ENCODE results near the gene TRIM46. TPM values are rescaled to one million over a fixed set of nuclear protein-coding genes. Genes with fewer than 3 reads are reported as not detected.

Gene TRIM46
- total and polyA plus RNA-seq, 2 of the 13 experiments (the other 11 are each of a cell fraction or from before 2014, with no cell fraction given) = 0.04 to 0.09 TPM

DNA sequence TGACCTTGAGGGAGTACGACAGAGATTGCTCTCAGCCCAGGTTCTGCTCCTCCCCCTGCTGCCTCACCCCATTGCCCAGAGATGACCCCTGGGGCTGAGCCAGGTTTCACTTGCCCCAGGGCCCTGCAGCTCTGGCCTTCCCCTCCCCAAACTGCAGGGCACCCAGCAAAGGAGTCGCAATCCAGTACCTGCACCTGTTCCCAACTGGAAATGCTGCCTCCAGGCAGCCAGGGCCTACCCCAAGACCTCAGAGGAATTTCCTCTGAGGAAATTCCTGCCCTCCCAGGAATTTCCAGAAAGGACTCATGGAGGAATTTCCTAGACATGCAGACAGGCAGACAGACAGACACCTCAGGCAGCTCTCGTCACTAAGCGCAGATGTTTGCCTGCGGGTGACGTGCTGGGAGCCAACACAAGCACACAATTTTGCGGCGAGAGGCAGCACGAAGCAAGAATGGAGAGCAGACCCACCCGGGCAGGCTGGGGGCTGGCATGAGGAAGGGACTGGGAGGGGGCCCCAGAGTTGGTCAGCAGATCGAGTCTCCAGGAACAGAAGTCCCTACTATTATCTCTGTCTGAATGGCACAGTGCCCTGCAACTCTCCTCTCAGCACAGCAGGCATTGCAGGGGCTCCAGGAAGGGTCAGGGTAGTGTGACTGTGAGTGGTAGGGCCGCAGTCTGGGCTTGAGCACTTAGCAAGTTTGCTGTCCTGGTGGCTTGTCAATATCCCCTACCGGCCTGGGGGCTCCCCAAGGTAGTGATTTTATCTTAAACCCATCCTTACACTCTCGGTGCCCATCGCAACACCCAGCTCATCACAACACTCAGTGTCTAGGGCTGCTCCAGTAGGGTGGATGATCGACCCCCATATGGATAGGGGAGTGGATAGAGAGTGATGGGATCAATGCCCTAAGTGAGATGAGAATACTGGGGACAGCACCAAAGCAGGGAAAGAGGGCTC lies 48.9 kb upstream of the TRIM46 start (continued):
- TF ChIP-seq MTA1 (CRISPR knock-in tag; IDR thresholded peaks at IDR 0.05; ENCODE audit: borderline replicate concordance) (0 out of 2 replicates have a peak, but pooled peaks have one; percentile 40), ZNF430 (CRISPR knock-in tag; IDR thresholded peaks at IDR 0.05) (0 out of 2 replicates have a peak, but pooled peaks have one; percentile 7), GATAD2A (CRISPR knock-in tag; IDR thresholded peaks at IDR 0.05) (0 out of 2 replicates have a peak, but pooled peaks have one; percentile 9), POLR2A (IDR thresholded peaks at IDR 0.05; ENCODE audit: insufficient read depth in 1 of 2, low read depth in 2 of 2, low read length in 2 of 2) (peak in 1 of 2 experiments; percentile 20; a peak in 1 of 4 replicates), DPF2 (CRISPR knock-in tag; IDR thresholded peaks at IDR 0.05; ENCODE audit: borderline replicate concordance, low read depth) (peak; percentile 23; the same call in 1 of the 2 replicates), ZNF768 (CRISPR knock-in tag; IDR thresholded peaks at IDR 0.05) (no peak), PHF8 (CRISPR knock-in tag; IDR thresholded peaks at IDR 0.05) (0 out of 2 replicates have a peak, but pooled peaks have one; percentile 11), PRMT3 (CRISPR knock-in tag; IDR thresholded peaks at IDR 0.05; ENCODE audit: borderline replicate concordance, low read depth) (0 out of 2 replicates have a peak, but pooled peaks have one; percentile 8), CREB1 (IDR thresholded peaks at IDR 0.05) (peak; percentile 17; the same call in 1 of the 2 replicates), CREB1 (CRISPR knock-in tag; IDR thresholded peaks at IDR 0.05) (no peak), ZSCAN25 (CRISPR knock-in tag; IDR thresholded peaks at IDR 0.05) (peak; percentile 74; the same call in 1 of the 2 replicates), RARA (CRISPR knock-in tag; IDR thresholded peaks at IDR 0.05) (peak; percentile 51; the same call in 1 of the 2 replicates), ZNF589 (CRISPR knock-in tag; conservative IDR thresholded peaks at IDR 0.05) (0 out of 2 replicates have a peak, but pooled peaks have one; percentile 33), FOXA1 (IDR thresholded peaks at IDR 0.05) (no peak), FOXA1 (CRISPR knock-in tag; IDR thresholded peaks at IDR 0.05) (0 out of 2 replicates have a peak, but pooled peaks have one; percentile 3), ZNF709 (CRISPR knock-in tag; IDR thresholded peaks at IDR 0.05) (no peak), HHEX (CRISPR knock-in tag; IDR thresholded peaks at IDR 0.05) (no peak), SAP130 (CRISPR knock-in tag; IDR thresholded peaks at IDR 0.05; ENCODE audit: low read depth) (peak; percentile 54), ZNF335 (CRISPR knock-in tag; IDR thresholded peaks at IDR 0.05) (peak; percentile 97), PITX1 (CRISPR knock-in tag; IDR thresholded peaks at IDR 0.05) (0 out of 2 replicates have a peak, but pooled peaks have one; percentile 31), MED1 (CRISPR knock-in tag; IDR thresholded peaks at IDR 0.05) (peak; percentile 64), REL (CRISPR knock-in tag; conservative IDR thresholded peaks at IDR 0.05) (peak; percentile 53; the same call in 1 of the 2 replicates), DNMT1 (CRISPR knock-in tag; IDR thresholded peaks at IDR 0.05) (0 out of 2 replicates have a peak, but pooled peaks have one; percentile 61), ZFY (CRISPR knock-in tag; IDR thresholded peaks at IDR 0.05) (peak; percentile 43; the same call in 1 of the 2 replicates)
- TF ChIP-seq, protein P1, sequence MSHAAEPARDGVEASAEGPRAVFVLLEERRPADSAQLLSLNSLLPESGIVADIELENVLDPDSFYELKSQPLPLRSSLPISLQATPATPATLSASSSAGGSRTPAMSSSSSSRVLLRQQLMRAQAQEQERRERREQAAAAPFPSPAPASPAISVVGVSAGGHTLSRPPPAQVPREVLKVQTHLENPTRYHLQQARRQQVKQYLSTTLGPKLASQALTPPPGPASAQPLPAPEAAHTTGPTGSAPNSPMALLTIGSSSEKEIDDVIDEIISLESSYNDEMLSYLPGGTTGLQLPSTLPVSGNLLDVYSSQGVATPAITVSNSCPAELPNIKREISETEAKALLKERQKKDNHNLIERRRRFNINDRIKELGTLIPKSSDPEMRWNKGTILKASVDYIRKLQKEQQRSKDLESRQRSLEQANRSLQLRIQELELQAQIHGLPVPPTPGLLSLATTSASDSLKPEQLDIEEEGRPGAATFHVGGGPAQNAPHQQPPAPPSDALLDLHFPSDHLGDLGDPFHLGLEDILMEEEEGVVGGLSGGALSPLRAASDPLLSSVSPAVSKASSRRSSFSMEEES (CRISPR knock-in tag; IDR thresholded peaks at IDR 0.05) = 0 out of 2 replicates have a peak, but pooled peaks have one; percentile 8
- TF ChIP-seq, protein P2, sequence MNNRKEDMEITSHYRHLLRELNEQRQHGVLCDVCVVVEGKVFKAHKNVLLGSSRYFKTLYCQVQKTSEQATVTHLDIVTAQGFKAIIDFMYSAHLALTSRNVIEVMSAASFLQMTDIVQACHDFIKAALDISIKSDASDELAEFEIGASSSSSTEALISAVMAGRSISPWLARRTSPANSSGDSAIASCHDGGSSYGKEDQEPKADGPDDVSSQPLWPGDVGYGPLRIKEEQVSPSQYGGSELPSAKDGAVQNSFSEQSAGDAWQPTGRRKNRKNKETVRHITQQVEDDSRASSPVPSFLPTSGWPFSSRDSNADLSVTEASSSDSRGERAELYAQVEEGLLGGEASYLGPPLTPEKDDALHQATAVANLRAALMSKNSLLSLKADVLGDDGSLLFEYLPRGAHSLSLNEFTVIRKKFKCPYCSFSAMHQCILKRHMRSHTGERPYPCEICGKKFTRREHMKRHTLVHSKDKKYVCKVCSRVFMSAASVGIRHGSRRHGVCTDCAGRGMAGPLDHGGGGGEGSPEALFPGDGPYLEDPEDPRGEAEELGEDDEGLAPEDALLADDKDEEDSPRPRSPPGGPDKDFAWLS (CRISPR knock-in tag; IDR thresholded peaks at IDR 0.05; ENCODE audit: borderline replicate concordance) = no peak
- TF ChIP-seq, protein P3, sequence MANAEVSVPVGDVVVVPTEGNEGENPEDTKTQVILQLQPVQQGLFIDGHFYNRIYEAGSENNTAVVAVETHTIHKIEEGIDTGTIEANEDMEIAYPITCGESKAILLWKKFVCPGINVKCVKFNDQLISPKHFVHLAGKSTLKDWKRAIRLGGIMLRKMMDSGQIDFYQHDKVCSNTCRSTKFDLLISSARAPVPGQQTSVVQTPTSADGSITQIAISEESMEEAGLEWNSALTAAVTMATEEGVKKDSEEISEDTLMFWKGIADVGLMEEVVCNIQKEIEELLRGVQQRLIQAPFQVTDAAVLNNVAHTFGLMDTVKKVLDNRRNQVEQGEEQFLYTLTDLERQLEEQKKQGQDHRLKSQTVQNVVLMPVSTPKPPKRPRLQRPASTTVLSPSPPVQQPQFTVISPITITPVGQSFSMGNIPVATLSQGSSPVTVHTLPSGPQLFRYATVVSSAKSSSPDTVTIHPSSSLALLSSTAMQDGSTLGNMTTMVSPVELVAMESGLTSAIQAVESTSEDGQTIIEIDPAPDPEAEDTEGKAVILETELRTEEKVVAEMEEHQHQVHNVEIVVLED (CRISPR knock-in tag; IDR thresholded peaks at IDR 0.05; ENCODE audit: borderline replicate concordance) = 0 out of 2 replicates have a peak, but pooled peaks have one; percentile 7
